Left kidney (tissue), 2 donors: ENCODE data around the gene ZNF586. TPM values are rescaled to one million over a fixed set of nuclear protein-coding genes. Genes with fewer than 3 reads are reported as not detected.
"Not testable (repeated sequence)": the region's sequence is repeated elsewhere in the genome, so short reads cannot be mapped to it uniquely, and the experiment has no call there.

Experiments used
- DNase-seq: peaks from one replicate; pipeline ENCODE4 v3.0.0-alpha.2; 2013
- polyA plus RNA-seq: library from polyadenylated mRNA; unstranded; fragments of 120-200 nt; gene quantifications from one replicate; pipeline ENCODE4 v1.2.1, GENCODE V29; 2013; ENCODE audit not compliant: insufficient read length

ZNF586 gene
- polyA plus RNA-seq, 1 donor = 33.8 TPM

DNA sequence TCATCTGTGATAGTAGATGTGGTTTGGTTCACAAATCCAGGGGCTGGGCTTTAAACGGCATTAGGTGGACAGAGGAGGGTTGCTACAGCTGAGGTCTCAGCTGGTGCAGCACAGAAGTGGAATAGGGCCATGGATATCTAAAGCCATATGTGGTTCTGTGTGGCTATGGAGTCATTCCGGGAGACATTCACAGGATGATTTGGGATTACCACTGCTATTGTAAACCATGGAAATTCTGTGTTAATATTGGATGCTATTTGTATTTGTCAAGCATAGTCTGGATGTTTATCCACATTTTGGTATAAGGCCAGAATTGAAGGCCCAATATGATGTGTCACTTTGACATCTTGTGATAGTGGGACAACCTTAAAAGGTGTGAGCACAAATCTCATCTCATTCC is 53.7 kb downstream of the ZNF586 start:
- DNase-seq = not testable (repeated sequence)

DNA sequence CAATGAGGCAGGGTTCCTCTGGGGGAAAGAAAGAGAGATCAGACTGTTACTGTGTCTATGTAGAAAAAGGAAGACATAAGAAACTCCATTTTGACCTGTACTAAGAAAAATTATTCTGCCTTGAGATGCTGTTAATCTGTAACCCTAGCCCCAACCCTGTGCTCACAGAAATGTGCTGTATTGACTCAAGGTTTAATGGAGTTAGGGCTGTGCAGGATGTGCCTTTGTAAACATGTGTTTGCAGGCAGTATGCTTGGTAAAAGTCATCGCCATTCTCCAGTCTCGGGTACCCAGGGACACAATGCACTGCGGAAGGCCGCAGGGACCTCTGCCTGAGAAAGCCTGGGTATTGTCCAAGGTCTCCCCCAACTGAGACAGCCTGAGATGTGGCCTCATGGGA is 54.1 kb downstream of the ZNF586 start:
- DNase-seq = not testable (repeated sequence)

- no peak for DNase-seq
Measured at GRCh38 chr19:57825511-57825910, 56.0 kb downstream of the ZNF586 start.

- no peak for DNase-seq
Measured at GRCh38 chr19:57829316-57829715, 59.8 kb downstream of the ZNF586 start.

- DNase-seq = peak; percentile 76
Measured at GRCh38 chr19:57830071-57830602, 60.7 kb downstream of the ZNF586 start, which contains the start of gene ZNF587B. Gene ZNF587B, plus strand, starts transcription at chr19:57830299. Its CDS starts 230 bp downstream, at chr19:57830529.

Other genes with a start within 250 kb of the ZNF586 start
- 20.9 TPM for gene ZNF549, start 242.3 kb upstream of the ZNF586 start, polyA plus RNA-seq
- gene ZNF550, start 209.8 kb upstream of the ZNF586 start, polyA plus RNA-seq = 22.9 TPM
- gene ZNF416, start 190.8 kb upstream of the ZNF586 start, polyA plus RNA-seq = 9.3 TPM
- gene ZIK1, start 185.5 kb upstream of the ZNF586 start, polyA plus RNA-seq = 24.8 TPM
- 7.2 TPM for gene ZNF530, start 169.8 kb upstream of the ZNF586 start, polyA plus RNA-seq
- gene ZNF134, start 155.4 kb upstream of the ZNF586 start, polyA plus RNA-seq = 31.3 TPM
- gene ZNF211, start 136.5 kb upstream of the ZNF586 start, polyA plus RNA-seq = 48.8 TPM
- gene ZSCAN4, start 100.7 kb upstream of the ZNF586 start, polyA plus RNA-seq = 0.17 TPM
- gene ZNF551, start 87.7 kb upstream of the ZNF586 start, polyA plus RNA-seq = 20.3 TPM
- gene ZNF154, start 60.5 kb upstream of the ZNF586 start, polyA plus RNA-seq = 42.4 TPM
- gene ZNF671, start 42.1 kb upstream of the ZNF586 start, polyA plus RNA-seq = 24.4 TPM
- gene ZNF776, start 22.9 kb upstream of the ZNF586 start, polyA plus RNA-seq = 46.8 TPM
- gene ZNF552, start 45.2 kb downstream of the ZNF586 start, polyA plus RNA-seq = 29.7 TPM
- gene ZNF587B, start 60.6 kb downstream of the ZNF586 start, polyA plus RNA-seq = 24.9 TPM
- 54.5 TPM for gene ZNF587, start 80.2 kb downstream of the ZNF586 start, polyA plus RNA-seq
- gene ZNF814, start 119.4 kb downstream of the ZNF586 start, polyA plus RNA-seq = 88.9 TPM
- 43.8 TPM for gene ZNF417, start 146.9 kb downstream of the ZNF586 start, polyA plus RNA-seq
- gene ZNF418, start 165.7 kb downstream of the ZNF586 start, polyA plus RNA-seq = 32.8 TPM
- gene ZNF256, start 178.0 kb downstream of the ZNF586 start, polyA plus RNA-seq = 12.1 TPM
- gene C19orf18, start 204.9 kb downstream of the ZNF586 start, polyA plus RNA-seq = 3.8 TPM
- gene ZNF606, start 233.1 kb downstream of the ZNF586 start, polyA plus RNA-seq = 37.0 TPM